ENCODE measurements around the gene NEFH.

DNA sequence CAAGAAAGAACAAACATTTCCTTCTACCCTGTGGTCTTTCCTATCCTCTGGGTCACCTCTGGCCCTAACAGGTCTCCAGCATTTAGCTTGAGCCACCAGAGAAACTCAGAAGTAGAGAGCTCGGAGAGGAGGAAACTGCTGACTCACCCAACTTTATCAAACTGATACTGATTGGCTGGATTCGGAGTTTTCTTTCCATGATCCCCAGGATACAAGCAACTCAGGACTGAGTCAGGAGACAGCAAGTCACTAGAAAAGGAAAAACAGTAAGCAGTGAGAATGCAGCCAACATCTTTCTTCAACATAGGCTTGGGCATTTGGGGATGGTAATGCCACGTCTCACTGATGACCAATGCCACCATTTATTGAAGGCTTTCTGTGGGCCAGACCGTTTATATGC lies 40.8 kb downstream of the NEFH start:
- TF ChIP-seq, protein P1, sequence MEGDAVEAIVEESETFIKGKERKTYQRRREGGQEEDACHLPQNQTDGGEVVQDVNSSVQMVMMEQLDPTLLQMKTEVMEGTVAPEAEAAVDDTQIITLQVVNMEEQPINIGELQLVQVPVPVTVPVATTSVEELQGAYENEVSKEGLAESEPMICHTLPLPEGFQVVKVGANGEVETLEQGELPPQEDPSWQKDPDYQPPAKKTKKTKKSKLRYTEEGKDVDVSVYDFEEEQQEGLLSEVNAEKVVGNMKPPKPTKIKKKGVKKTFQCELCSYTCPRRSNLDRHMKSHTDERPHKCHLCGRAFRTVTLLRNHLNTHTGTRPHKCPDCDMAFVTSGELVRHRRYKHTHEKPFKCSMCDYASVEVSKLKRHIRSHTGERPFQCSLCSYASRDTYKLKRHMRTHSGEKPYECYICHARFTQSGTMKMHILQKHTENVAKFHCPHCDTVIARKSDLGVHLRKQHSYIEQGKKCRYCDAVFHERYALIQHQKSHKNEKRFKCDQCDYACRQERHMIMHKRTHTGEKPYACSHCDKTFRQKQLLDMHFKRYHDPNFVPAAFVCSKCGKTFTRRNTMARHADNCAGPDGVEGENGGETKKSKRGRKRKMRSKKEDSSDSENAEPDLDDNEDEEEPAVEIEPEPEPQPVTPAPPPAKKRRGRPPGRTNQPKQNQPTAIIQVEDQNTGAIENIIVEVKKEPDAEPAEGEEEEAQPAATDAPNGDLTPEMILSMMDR (IDR thresholded peaks at IDR 0.05), result no peak
- no peak for TF ChIP-seq EP300 (IDR thresholded peaks at IDR 0.05)
